SK-N-SH (cell line): ENCODE results near the gene FOXP1. TPM values are rescaled to one million over a fixed set of nuclear protein-coding genes. Genes with fewer than 3 reads are reported as not detected.

ENCODE experiments used
- CTCF ChIA-PET: fragments of 300-600, 350-600 bp; formaldehyde crosslinking; extraction: SDS; loops from one replicate; lab custom pipeline; 2021; lab: Yijun Ruan, JAX
- POLR2A ChIA-PET: fragments of 350-600 bp; sonication (Branson Sonifier 250); formaldehyde crosslinking; extraction: SDS; loops from one replicate; lab custom pipeline; 2020; ENCODE audit warnings: antibody characterized with exemption, inconsistent platforms; lab: Yijun Ruan, JAX
- DNase-seq: peaks from one replicate; pipeline ENCODE4 v3.0.0; 2012
- H2AFZ ChIP-seq: fragments of 200-600 bp; sonication (generic); 2 replicates; pipeline ENCODE4 v1.8.1; 2016; ENCODE audit warnings: antibody characterized with exemption, mild to moderate bottlenecking, low read depth
- H3F3A ChIP-seq: fragments of 200-600 bp; sonication (generic); replicated peaks from 2 replicates; pipeline ENCODE3; 2016; ENCODE audit warnings: antibody characterized with exemption, mild to moderate bottlenecking; ENCODE audit not compliant: insufficient read depth
- H3K27ac ChIP-seq, 2 experiments: fragments of 200-500 bp in 1 of 2; fragments of 200-600 bp in 1 of 2; sonication (Bioruptor generic) in 1 of 2; sonication (generic), shearing (Covaris generic) in 1 of 2; 2 replicates each; pipeline versions ENCODE4 v1.5.1 to v1.6.1; 2014 to 2016; ENCODE audit warnings: low read depth in 2 of 2, inconsistent platforms in 1 of 2, low read length in 1 of 2, mild to moderate bottlenecking in 1 of 2, mixed read lengths in 1 of 2
- H3K27me3 ChIP-seq: fragments of 200-600 bp; sonication (generic), shearing (Covaris generic); 2 replicates; pipeline ENCODE4 v1.6.1; 2016; ENCODE audit warnings: mixed run types; ENCODE audit not compliant: insufficient read depth
- H3K36me3 ChIP-seq, 2 experiments: fragments of 200-500 bp in 1 of 2; fragments of 200-600 bp in 1 of 2; sonication (Bioruptor generic) in 1 of 2; sonication (generic) in 1 of 2; replicated peaks in 1 of 2; 2 replicates each; pipeline versions ENCODE3 to v1.5.1; 2014 to 2016; ENCODE audit warnings: low read length in 1 of 2, mild to moderate bottlenecking in 1 of 2; ENCODE audit not compliant: insufficient read depth in 2 of 2, control insufficient read depth in 1 of 2
- H3K4me1 ChIP-seq, 2 experiments: fragments of 200-500 bp in 1 of 2; fragments of 200-600 bp in 1 of 2; sonication (Bioruptor generic) in 1 of 2; sonication (generic), shearing (Covaris generic) in 1 of 2; 2 replicates each; pipeline versions ENCODE4 v1.5.1 to v1.6.1; 2014 to 2016; ENCODE audit warnings: low read depth in 1 of 2, low read length in 1 of 2, mixed run types in 1 of 2; ENCODE audit not compliant: insufficient read depth in 2 of 2, control insufficient read depth in 1 of 2
- H3K4me2 ChIP-seq: fragments of 200-600 bp; sonication (generic), shearing (Covaris generic); 2 replicates; pipeline ENCODE4 v1.6.1; 2017; ENCODE audit warnings: mixed run types
- H3K4me3 ChIP-seq, 2 experiments: fragments of 200-500 bp in 1 of 2; fragments of 200-600 bp in 1 of 2; sonication (Bioruptor generic) in 1 of 2; sonication (generic), shearing (Covaris generic) in 1 of 2; 2 replicates each; pipeline versions ENCODE4 v1.5.1 to v1.8.1; 2014 to 2016; ENCODE audit warnings: low read depth in 2 of 2, inconsistent platforms in 1 of 2, low read length in 1 of 2, mild to moderate bottlenecking in 1 of 2, mixed read lengths in 1 of 2, moderate library complexity in 1 of 2
- H3K79me2 ChIP-seq: fragments of 200-600 bp; sonication (generic); 2 replicates; pipeline ENCODE4 v1.8.1; 2017; ENCODE audit warnings: mild to moderate bottlenecking; ENCODE audit not compliant: insufficient read depth
- H3K9ac ChIP-seq: fragments of 200-600 bp; sonication (generic); 2 replicates; pipeline ENCODE4 v1.6.1; 2017; ENCODE audit warnings: mixed run types
- H3K9me2 ChIP-seq: fragments of 200-600 bp; sonication (generic); 2 replicates; pipeline ENCODE4 v1.6.1; 2017; ENCODE audit warnings: mixed run types
- H3K9me3 ChIP-seq: fragments of 200-600 bp; sonication (generic); 2 replicates; pipeline ENCODE4 v1.6.1; 2017; ENCODE audit warnings: mixed run types, mild to moderate bottlenecking, moderate library complexity
- H4K20me1 ChIP-seq: fragments of 200-600 bp; sonication (generic); 2 replicates; pipeline ENCODE4 v1.6.1; 2017; ENCODE audit warnings: mild to moderate bottlenecking, mixed run types; ENCODE audit not compliant: insufficient read depth
- FOXM1 ChIP-seq: IDR thresholded peaks from 2 replicates; pipeline ENCODE4 v1.4.0; 2012; ENCODE audit warnings: low read depth, mild to moderate bottlenecking
- MEF2A ChIP-seq: IDR thresholded peaks from 2 replicates; pipeline ENCODE4 v1.4.0; 2012; ENCODE audit warnings: low read depth, borderline replicate concordance
- POLR2AphosphoS5 ChIP-seq: IDR thresholded peaks from 2 replicates; pipeline ENCODE4 v1.6.1; 2012; ENCODE audit warnings: low read depth, low read length
- RCOR1 ChIP-seq: fragments of 150-350 bp; IDR thresholded peaks from 2 replicates; pipeline ENCODE4 v1.6.1; 2017; ENCODE audit warnings: antibody characterized with exemption, low read length
- SMC3 ChIP-seq: IDR thresholded peaks from 2 replicates; pipeline ENCODE4 v1.6.1; 2012; ENCODE audit warnings: low read depth, low read length, improper control_type of control experiment
- TAF1 ChIP-seq: IDR thresholded peaks from 2 replicates; pipeline ENCODE4 v1.6.1; 2012; ENCODE audit warnings: low read depth, mild to moderate bottlenecking, low read length, moderate library complexity, borderline replicate concordance
- TCF12 ChIP-seq: IDR thresholded peaks from 2 replicates; pipeline ENCODE4 v1.4.0; 2012
- TEAD4 ChIP-seq: IDR thresholded peaks from 2 replicates; pipeline ENCODE4 v1.4.0; 2012; ENCODE audit warnings: mild to moderate bottlenecking, borderline replicate concordance; ENCODE audit not compliant: insufficient read depth
- YY1 ChIP-seq: IDR thresholded peaks from 2 replicates; pipeline ENCODE4 v1.4.0; 2012; ENCODE audit warnings: low read depth, mild to moderate bottlenecking
- WGBS: methylation state at CpG from one replicate; pipeline ENCODE4 v1.1.6; 2017; ENCODE audit warnings: low lambda C conversion rate; 5-methylcytosine and 5-hydroxymethylcytosine counted together
- polyA plus RNA-seq, 3 experiments: library from polyadenylated mRNA; depleted of rRNA; stranded (reverse); fragments of >200 nt; gene quantifications; 2 replicates each; pipeline ENCODE4 v1.2.3, GENCODE V29; 2012
- TF ChIP-seq, protein P1 (sequence below): fragments of 150-350 bp; IDR thresholded peaks from 2 replicates; pipeline ENCODE4 v1.6.1; 2016; ENCODE audit warnings: mild to moderate bottlenecking, low read depth, low read length
- TF ChIP-seq, protein P2 (sequence below): IDR thresholded peaks from 2 replicates; pipeline ENCODE4; 2012
- TF ChIP-seq, protein P3 (sequence below): IDR thresholded peaks from 2 replicates; pipeline ENCODE4 v1.4.0; 2012; ENCODE audit warnings: low read depth, borderline replicate concordance

Gene FOXP1
- polyA plus RNA-seq, 1 of the 3 experiments (the other 2 are of a cell fraction), result 8.8 TPM

DNA sequence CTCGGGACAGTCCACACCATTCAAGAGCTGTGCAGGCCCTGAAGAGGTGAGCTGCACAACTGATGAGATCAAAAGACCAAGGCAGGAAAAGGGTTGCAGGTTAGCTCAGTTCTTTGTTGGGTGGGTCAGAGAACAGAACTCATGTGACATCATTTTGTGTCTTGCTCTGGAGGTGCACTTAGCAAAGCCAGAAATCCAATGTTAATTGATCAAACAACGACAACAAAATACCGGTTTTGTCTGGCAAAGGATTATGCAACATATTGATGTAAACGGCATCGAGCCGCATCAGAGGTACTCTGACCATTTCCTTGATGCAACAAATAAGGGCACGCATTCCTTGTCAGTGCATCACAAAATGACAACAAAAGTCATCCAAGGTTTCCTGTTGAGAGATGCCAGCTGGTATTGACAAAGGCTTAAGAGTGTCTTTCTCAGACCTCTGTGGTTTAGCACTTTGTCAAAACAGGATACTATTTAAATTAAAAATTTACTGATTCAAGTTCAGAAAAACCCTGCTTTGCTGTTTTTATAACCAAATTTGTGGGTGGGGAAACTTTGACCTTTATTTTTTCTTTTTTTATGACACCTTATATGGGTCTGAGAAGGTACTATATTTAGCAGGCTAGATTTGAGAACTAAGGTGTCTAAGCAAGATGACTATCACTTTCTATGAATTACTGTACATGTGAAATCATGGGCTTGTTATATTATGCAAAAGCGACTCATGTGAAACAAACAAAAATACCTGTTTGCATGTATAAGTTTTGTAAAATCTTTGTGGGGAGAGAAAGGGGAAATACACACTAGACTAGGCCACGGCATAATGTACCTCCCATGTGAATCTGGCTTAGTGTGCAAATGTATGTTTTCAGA is 496.1 kb downstream of the FOXP1 start (continued):
- TF ChIP-seq, protein P1, sequence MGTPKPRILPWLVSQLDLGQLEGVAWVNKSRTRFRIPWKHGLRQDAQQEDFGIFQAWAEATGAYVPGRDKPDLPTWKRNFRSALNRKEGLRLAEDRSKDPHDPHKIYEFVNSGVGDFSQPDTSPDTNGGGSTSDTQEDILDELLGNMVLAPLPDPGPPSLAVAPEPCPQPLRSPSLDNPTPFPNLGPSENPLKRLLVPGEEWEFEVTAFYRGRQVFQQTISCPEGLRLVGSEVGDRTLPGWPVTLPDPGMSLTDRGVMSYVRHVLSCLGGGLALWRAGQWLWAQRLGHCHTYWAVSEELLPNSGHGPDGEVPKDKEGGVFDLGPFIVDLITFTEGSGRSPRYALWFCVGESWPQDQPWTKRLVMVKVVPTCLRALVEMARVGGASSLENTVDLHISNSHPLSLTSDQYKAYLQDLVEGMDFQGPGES, result no peak
- no peak for TF ChIP-seq YY1
- no peak for TF ChIP-seq FOXM1
- TF ChIP-seq, protein P2, sequence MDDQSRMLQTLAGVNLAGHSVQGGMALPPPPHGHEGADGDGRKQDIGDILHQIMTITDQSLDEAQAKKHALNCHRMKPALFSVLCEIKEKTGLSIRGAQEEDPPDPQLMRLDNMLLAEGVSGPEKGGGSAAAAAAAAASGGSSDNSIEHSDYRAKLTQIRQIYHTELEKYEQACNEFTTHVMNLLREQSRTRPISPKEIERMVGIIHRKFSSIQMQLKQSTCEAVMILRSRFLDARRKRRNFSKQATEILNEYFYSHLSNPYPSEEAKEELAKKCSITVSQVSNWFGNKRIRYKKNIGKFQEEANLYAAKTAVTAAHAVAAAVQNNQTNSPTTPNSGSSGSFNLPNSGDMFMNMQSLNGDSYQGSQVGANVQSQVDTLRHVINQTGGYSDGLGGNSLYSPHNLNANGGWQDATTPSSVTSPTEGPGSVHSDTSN, result no peak
- no peak for TF ChIP-seq POLR2AphosphoS5
- TF ChIP-seq, all 33 proteins: peak for 0

DNA sequence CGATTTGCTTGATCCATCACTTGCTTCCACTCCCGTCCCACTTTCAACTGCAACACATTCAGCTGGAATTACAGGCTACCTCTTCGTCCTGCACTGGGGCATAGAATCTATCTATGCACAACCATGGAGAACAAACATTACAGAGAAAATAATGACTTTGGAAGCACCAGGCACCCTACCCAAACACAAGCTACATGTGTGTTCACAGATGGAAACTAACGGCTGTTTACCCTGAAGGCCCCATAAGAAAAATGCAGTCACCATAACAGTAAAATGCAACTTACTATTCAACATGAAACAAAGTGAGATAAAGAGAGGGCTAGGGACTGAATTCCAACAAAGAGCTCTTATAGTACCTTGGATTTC is 496.8 kb downstream of the FOXP1 start:
- Histone ChIP-seq H3K27ac (no peak overlapping the region), H3F3A (peaks cover 3% of the 10 kb centered on the region), H3K4me2 (no peak overlapping the region), H3K9me3 (no peaks in the 10 kb centered on the region), H2AFZ (no peak overlapping the region), H3K36me3 (peaks cover 0 to 12% of the 10 kb centered on the region in 2 experiments), H3K4me1 (no peaks in the 10 kb centered on the region; a peak in 1 of 4 replicates), H4K20me1 (no peaks in the 10 kb centered on the region), H3K27me3 (no peaks in the 10 kb centered on the region), H3K9me2 (no peaks in the 10 kb centered on the region), H3K4me3 (no peak overlapping the region), H3K79me2 (peaks cover 32% of the 10 kb centered on the region; the same call in 1 of the 2 replicates), H3K9ac (no peak overlapping the region)
- ChIA-PET CTCF (interaction anchor here (0.9 to 1.2 kb wide), 2 partner anchors 14 to 16 kb away, joined by 3 to 4 read pairs; no protein-coding TSS in a partner anchor), POLR2A (no interaction called here)
- no peak for DNase-seq
- TF ChIP-seq, protein P3, sequence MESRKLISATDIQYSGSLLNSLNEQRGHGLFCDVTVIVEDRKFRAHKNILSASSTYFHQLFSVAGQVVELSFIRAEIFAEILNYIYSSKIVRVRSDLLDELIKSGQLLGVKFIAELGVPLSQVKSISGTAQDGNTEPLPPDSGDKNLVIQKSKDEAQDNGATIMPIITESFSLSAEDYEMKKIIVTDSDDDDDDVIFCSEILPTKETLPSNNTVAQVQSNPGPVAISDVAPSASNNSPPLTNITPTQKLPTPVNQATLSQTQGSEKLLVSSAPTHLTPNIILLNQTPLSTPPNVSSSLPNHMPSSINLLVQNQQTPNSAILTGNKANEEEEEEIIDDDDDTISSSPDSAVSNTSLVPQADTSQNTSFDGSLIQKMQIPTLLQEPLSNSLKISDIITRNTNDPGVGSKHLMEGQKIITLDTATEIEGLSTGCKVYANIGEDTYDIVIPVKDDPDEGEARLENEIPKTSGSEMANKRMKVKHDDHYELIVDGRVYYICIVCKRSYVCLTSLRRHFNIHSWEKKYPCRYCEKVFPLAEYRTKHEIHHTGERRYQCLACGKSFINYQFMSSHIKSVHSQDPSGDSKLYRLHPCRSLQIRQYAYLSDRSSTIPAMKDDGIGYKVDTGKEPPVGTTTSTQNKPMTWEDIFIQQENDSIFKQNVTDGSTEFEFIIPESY, result no peak
- TF ChIP-seq RCOR1 (no peak), SMC3 (no peak), TEAD4 (no peak), TAF1 (no peak), FOXM1 (no peak), MEF2A (no peak), TCF12 (no peak)
- WGBS, result 97% methylated on average over 4 of the region's 4 CpGs
